Activated naive CD4-positive, alpha-beta T cell treated with anti-CD3 and anti-CD28 coated beads, Interleukin-2, amount 50 U/mL, for 24 hours (primary cell): ENCODE measurements around the gene NUTM2G.
A peak's percentile ranks its signal among the peaks of the same experiment; 100 is the strongest.
"Not testable (repeated sequence)": the region's sequence is repeated elsewhere in the genome, so short reads cannot be mapped to it uniquely, and the experiment has no call there.

Experiments used
- H3K27ac Mint-ChIP-seq: one replicate; pipeline ENCODE4 v1.8.0; 2021; ENCODE audit warnings: mild to moderate bottlenecking, mixed read lengths
- H3K27me3 Mint-ChIP-seq: one replicate; pipeline ENCODE4 v1.8.0; 2021; ENCODE audit warnings: mixed read lengths
- H3K36me3 Mint-ChIP-seq: one replicate; pipeline ENCODE4 v1.8.0; 2021; ENCODE audit warnings: mixed read lengths
- H3K4me1 Mint-ChIP-seq: one replicate; pipeline ENCODE4 v1.8.0; 2021; ENCODE audit warnings: mixed read lengths
- H3K4me3 Mint-ChIP-seq: one replicate; pipeline ENCODE4 v1.8.0; 2021; ENCODE audit warnings: mild to moderate bottlenecking, mixed read lengths
- H3K9me3 Mint-ChIP-seq: one replicate; pipeline ENCODE4 v1.8.0; 2021; ENCODE audit warnings: mixed read lengths

The NUTM2G gene

GRCh38 chr9:96935401-96935800 lies 6.8 kb downstream of the NUTM2G start:
- H3K4me1 Mint-ChIP-seq, H3K36me3 Mint-ChIP-seq, H3K9me3 Mint-ChIP-seq, H3K27ac Mint-ChIP-seq, H3K4me3 Mint-ChIP-seq, H3K27me3 Mint-ChIP-seq: not testable (repeated sequence)

- not testable (repeated sequence) for H3K9me3 Mint-ChIP-seq, H3K36me3 Mint-ChIP-seq, H3K27me3 Mint-ChIP-seq, H3K4me1 Mint-ChIP-seq, H3K4me3 Mint-ChIP-seq
- peak overlapping the region; percentile 53 for H3K27ac Mint-ChIP-seq
Measured at GRCh38 chr9:96937442-96937841, 8.8 kb downstream of the NUTM2G start.

- H3K4me3 Mint-ChIP-seq, H3K4me1 Mint-ChIP-seq, H3K27me3 Mint-ChIP-seq, H3K9me3 Mint-ChIP-seq, H3K27ac Mint-ChIP-seq, H3K36me3 Mint-ChIP-seq: not testable (repeated sequence)
Measured at GRCh38 chr9:96938957-96939665, 10.5 kb downstream of the NUTM2G start.

GRCh38 chr9:96940982-96941381 lies 12.3 kb downstream of the NUTM2G start:
- not testable (repeated sequence) for H3K4me1 Mint-ChIP-seq, H3K4me3 Mint-ChIP-seq, H3K36me3 Mint-ChIP-seq, H3K27me3 Mint-ChIP-seq, H3K27ac Mint-ChIP-seq, H3K9me3 Mint-ChIP-seq

GRCh38 chr9:96941628-96942027 lies 13.0 kb downstream of the NUTM2G start:
- not testable (repeated sequence) for H3K27ac Mint-ChIP-seq, H3K4me1 Mint-ChIP-seq, H3K4me3 Mint-ChIP-seq, H3K27me3 Mint-ChIP-seq, H3K36me3 Mint-ChIP-seq, H3K9me3 Mint-ChIP-seq

- not testable (repeated sequence) for H3K4me1 Mint-ChIP-seq, H3K9me3 Mint-ChIP-seq, H3K36me3 Mint-ChIP-seq, H3K27me3 Mint-ChIP-seq, H3K4me3 Mint-ChIP-seq, H3K27ac Mint-ChIP-seq
Measured at GRCh38 chr9:96942181-96942580, 13.5 kb downstream of the NUTM2G start.

- not testable (repeated sequence) for H3K4me1 Mint-ChIP-seq, H3K27me3 Mint-ChIP-seq, H3K36me3 Mint-ChIP-seq, H3K27ac Mint-ChIP-seq, H3K9me3 Mint-ChIP-seq, H3K4me3 Mint-ChIP-seq
Measured at GRCh38 chr9:96949346-96949745, 20.7 kb downstream of the NUTM2G start.

- not testable (repeated sequence) for H3K27ac Mint-ChIP-seq, H3K9me3 Mint-ChIP-seq, H3K4me3 Mint-ChIP-seq, H3K36me3 Mint-ChIP-seq, H3K4me1 Mint-ChIP-seq, H3K27me3 Mint-ChIP-seq
Measured at GRCh38 chr9:96950539-96950938, 21.9 kb downstream of the NUTM2G start.

GRCh38 chr9:96967591-96967990 lies 38.9 kb downstream of the NUTM2G start:
- not testable (repeated sequence) for H3K4me1 Mint-ChIP-seq, H3K4me3 Mint-ChIP-seq, H3K9me3 Mint-ChIP-seq, H3K36me3 Mint-ChIP-seq, H3K27ac Mint-ChIP-seq, H3K27me3 Mint-ChIP-seq

- H3K27me3 Mint-ChIP-seq, H3K4me3 Mint-ChIP-seq, H3K9me3 Mint-ChIP-seq, H3K36me3 Mint-ChIP-seq, H3K27ac Mint-ChIP-seq: not testable (repeated sequence)
- peaks cover 39% of the 10 kb centered on the region for H3K4me1 Mint-ChIP-seq
Measured at GRCh38 chr9:96972552-96972951, 43.9 kb downstream of the NUTM2G start.

- peaks cover 49% of the 10 kb centered on the region for H3K4me1 Mint-ChIP-seq
- not testable (repeated sequence) for H3K27ac Mint-ChIP-seq, H3K27me3 Mint-ChIP-seq, H3K9me3 Mint-ChIP-seq, H3K36me3 Mint-ChIP-seq, H3K4me3 Mint-ChIP-seq
Measured at GRCh38 chr9:96974037-96974436, 45.4 kb downstream of the NUTM2G start.

- not testable (repeated sequence) for H3K36me3 Mint-ChIP-seq, H3K9me3 Mint-ChIP-seq, H3K27ac Mint-ChIP-seq, H3K27me3 Mint-ChIP-seq, H3K4me3 Mint-ChIP-seq
- peaks cover 21% of the 10 kb centered on the region for H3K4me1 Mint-ChIP-seq
Measured at GRCh38 chr9:96983496-96984122, 55.0 kb downstream of the NUTM2G start.

- H3K36me3 Mint-ChIP-seq, H3K4me3 Mint-ChIP-seq, H3K27me3 Mint-ChIP-seq, H3K9me3 Mint-ChIP-seq, H3K27ac Mint-ChIP-seq: not testable (repeated sequence)
- peaks cover 22% of the 10 kb centered on the region for H3K4me1 Mint-ChIP-seq
Measured at GRCh38 chr9:96984139-96984538, 55.5 kb downstream of the NUTM2G start.

GRCh38 chr9:96984887-96985286 lies 56.2 kb downstream of the NUTM2G start:
- H3K4me3 Mint-ChIP-seq, H3K27ac Mint-ChIP-seq, H3K9me3 Mint-ChIP-seq, H3K36me3 Mint-ChIP-seq, H3K27me3 Mint-ChIP-seq: not testable (repeated sequence)
- peaks cover 26% of the 10 kb centered on the region for H3K4me1 Mint-ChIP-seq
